Germinal center (tissue), 1 donor: ENCODE results near the gene NR4A1.

Source experiments
- DNase-seq: peaks from one replicate; pipeline ENCODE4 v3.0.0; 2012; ENCODE audit warnings: mixed read lengths, low spot score

NR4A1 gene

DNA sequence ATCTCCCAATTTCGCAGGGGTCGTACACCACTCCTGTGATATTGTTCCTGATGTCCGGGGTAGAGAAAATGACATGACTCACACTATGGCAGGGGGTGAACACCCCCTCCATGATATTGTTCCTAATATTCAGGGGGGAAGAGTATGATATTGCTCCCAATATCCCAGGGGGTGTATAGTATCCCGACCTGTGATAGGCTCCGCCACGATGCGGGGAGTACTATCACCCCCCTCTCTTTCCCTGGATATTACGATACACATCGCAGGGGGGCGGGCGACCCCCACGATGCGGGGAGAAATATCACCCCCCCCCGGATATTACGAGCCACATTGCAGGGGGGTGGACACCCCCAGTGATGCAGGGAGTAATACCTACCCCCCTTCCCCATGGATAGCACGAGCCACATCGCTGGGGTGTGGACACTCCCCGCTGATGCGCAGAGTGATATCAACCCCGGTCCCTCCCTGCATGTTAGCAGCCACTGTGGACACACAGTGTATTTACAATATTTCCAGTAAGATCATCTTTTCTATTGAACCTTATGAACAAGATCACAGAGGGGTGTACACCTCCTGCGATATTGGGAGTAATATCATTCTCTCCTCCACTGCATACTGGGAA is 45.9 kb downstream of the NR4A1 start:
- DNase-seq, result no peak

DNA sequence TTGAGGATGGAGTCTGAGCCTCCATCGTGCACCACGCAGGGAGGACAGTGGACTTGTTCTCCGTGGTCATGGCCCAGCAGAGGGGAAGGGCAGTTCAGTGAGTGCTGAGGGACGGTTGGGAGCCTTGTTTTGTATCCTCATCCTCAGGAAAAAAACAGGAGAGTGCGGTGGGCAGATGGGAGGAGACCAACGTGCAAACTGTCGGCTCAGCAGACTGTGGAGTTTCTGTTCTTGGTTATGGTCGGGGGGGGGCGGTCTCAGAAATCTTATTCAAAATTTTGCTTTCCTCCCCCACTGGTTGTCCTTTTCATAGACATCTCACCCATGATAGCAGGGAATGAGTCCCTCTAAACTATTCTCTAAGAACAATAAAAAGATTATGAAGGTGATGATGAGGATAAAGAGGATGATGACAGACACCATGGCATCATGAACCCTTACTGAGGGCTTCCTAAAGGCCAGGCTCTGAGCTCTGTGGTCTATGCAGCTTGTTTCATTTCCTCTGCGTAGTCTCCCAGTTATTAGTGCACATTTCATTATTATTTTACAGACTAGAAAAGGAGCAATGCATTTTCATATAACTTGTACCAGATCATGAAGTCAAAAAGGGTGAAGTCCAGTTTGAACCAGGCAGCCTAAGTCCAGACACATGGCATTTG is 53.3 kb downstream of the NR4A1 start:
- DNase-seq, result peak; percentile 4
